SK-N-SH (cell line): ENCODE measurements around the gene DENND5B. TPM values are rescaled to one million over a fixed set of nuclear protein-coding genes. Genes with fewer than 3 reads are reported as not detected.

Source experiments
- CTCF ChIA-PET: fragments of 300-600, 350-600 bp; formaldehyde crosslinking; extraction: SDS; loops from one replicate; lab custom pipeline; 2021; lab: Yijun Ruan, JAX
- POLR2A ChIA-PET: fragments of 350-600 bp; sonication (Branson Sonifier 250); formaldehyde crosslinking; extraction: SDS; loops from one replicate; lab custom pipeline; 2020; ENCODE audit warnings: antibody characterized with exemption, inconsistent platforms; lab: Yijun Ruan, JAX
- DNase-seq: peaks from one replicate; pipeline ENCODE4 v3.0.0; 2012
- H2AFZ ChIP-seq: fragments of 200-600 bp; sonication (generic); 2 replicates; pipeline ENCODE4 v1.8.1; 2016; ENCODE audit warnings: antibody characterized with exemption, mild to moderate bottlenecking, low read depth
- H3F3A ChIP-seq: fragments of 200-600 bp; sonication (generic); replicated peaks from 2 replicates; pipeline ENCODE3; 2016; ENCODE audit warnings: antibody characterized with exemption, mild to moderate bottlenecking; ENCODE audit not compliant: insufficient read depth
- H3K27ac ChIP-seq, 2 experiments: fragments of 200-500 bp in 1 of 2; fragments of 200-600 bp in 1 of 2; sonication (Bioruptor generic) in 1 of 2; sonication (generic), shearing (Covaris generic) in 1 of 2; 2 replicates each; pipeline versions ENCODE4 v1.5.1 to v1.6.1; 2014 to 2016; ENCODE audit warnings: low read depth in 2 of 2, inconsistent platforms in 1 of 2, low read length in 1 of 2, mild to moderate bottlenecking in 1 of 2, mixed read lengths in 1 of 2
- H3K27me3 ChIP-seq: fragments of 200-600 bp; sonication (generic), shearing (Covaris generic); 2 replicates; pipeline ENCODE4 v1.6.1; 2016; ENCODE audit warnings: mixed run types; ENCODE audit not compliant: insufficient read depth
- H3K36me3 ChIP-seq, 2 experiments: fragments of 200-500 bp in 1 of 2; fragments of 200-600 bp in 1 of 2; sonication (Bioruptor generic) in 1 of 2; sonication (generic) in 1 of 2; replicated peaks in 1 of 2; 2 replicates each; pipeline versions ENCODE3 to v1.5.1; 2014 to 2016; ENCODE audit warnings: low read length in 1 of 2, mild to moderate bottlenecking in 1 of 2; ENCODE audit not compliant: insufficient read depth in 2 of 2, control insufficient read depth in 1 of 2
- H3K4me1 ChIP-seq, 2 experiments: fragments of 200-500 bp in 1 of 2; fragments of 200-600 bp in 1 of 2; sonication (Bioruptor generic) in 1 of 2; sonication (generic), shearing (Covaris generic) in 1 of 2; 2 replicates each; pipeline versions ENCODE4 v1.5.1 to v1.6.1; 2014 to 2016; ENCODE audit warnings: low read depth in 1 of 2, low read length in 1 of 2, mixed run types in 1 of 2; ENCODE audit not compliant: insufficient read depth in 2 of 2, control insufficient read depth in 1 of 2
- H3K4me2 ChIP-seq: fragments of 200-600 bp; sonication (generic), shearing (Covaris generic); 2 replicates; pipeline ENCODE4 v1.6.1; 2017; ENCODE audit warnings: mixed run types
- H3K4me3 ChIP-seq, 2 experiments: fragments of 200-500 bp in 1 of 2; fragments of 200-600 bp in 1 of 2; sonication (Bioruptor generic) in 1 of 2; sonication (generic), shearing (Covaris generic) in 1 of 2; 2 replicates each; pipeline versions ENCODE4 v1.5.1 to v1.8.1; 2014 to 2016; ENCODE audit warnings: low read depth in 2 of 2, inconsistent platforms in 1 of 2, low read length in 1 of 2, mild to moderate bottlenecking in 1 of 2, mixed read lengths in 1 of 2, moderate library complexity in 1 of 2
- H3K79me2 ChIP-seq: fragments of 200-600 bp; sonication (generic); 2 replicates; pipeline ENCODE4 v1.8.1; 2017; ENCODE audit warnings: mild to moderate bottlenecking; ENCODE audit not compliant: insufficient read depth
- H3K9ac ChIP-seq: fragments of 200-600 bp; sonication (generic); 2 replicates; pipeline ENCODE4 v1.6.1; 2017; ENCODE audit warnings: mixed run types
- H3K9me2 ChIP-seq: fragments of 200-600 bp; sonication (generic); 2 replicates; pipeline ENCODE4 v1.6.1; 2017; ENCODE audit warnings: mixed run types
- H3K9me3 ChIP-seq: fragments of 200-600 bp; sonication (generic); 2 replicates; pipeline ENCODE4 v1.6.1; 2017; ENCODE audit warnings: mixed run types, mild to moderate bottlenecking, moderate library complexity
- H4K20me1 ChIP-seq: fragments of 200-600 bp; sonication (generic); 2 replicates; pipeline ENCODE4 v1.6.1; 2017; ENCODE audit warnings: mild to moderate bottlenecking, mixed run types; ENCODE audit not compliant: insufficient read depth
- CHD2 ChIP-seq: fragments of 150-350 bp; IDR thresholded peaks from 2 replicates; pipeline ENCODE4 v1.6.1; 2018; ENCODE audit warnings: low read length; ENCODE audit not compliant: partially characterized antibody
- CTCF ChIP-seq: fragments of 200-600 bp; sonication (generic); IDR thresholded peaks from 2 replicates; pipeline ENCODE4 v1.6.1; 2017; ENCODE audit warnings: antibody characterized with exemption, mild to moderate bottlenecking, moderate library complexity
- ELF1 ChIP-seq: IDR thresholded peaks from 2 replicates; pipeline ENCODE4 v1.4.0; 2012
- EP300 ChIP-seq, 2 experiments: IDR thresholded peaks; 2 replicates each; pipeline versions ENCODE4 v1.4.0 to v1.6.1; 2012; ENCODE audit warnings: borderline replicate concordance in 1 of 2, low read depth in 1 of 2, low read length in 1 of 2
- FOSL2 ChIP-seq: IDR thresholded peaks from 2 replicates; pipeline ENCODE4 v1.4.0; 2012; ENCODE audit warnings: low read depth, mild to moderate bottlenecking, moderate library complexity, borderline replicate concordance
- GABPA ChIP-seq: IDR thresholded peaks from 2 replicates; pipeline ENCODE4 v1.4.0; 2012; ENCODE audit warnings: low read depth, mild to moderate bottlenecking
- GATA2 ChIP-seq: sonication (generic); formaldehyde crosslinking; IDR thresholded peaks from 2 replicates; pipeline ENCODE4 v1.5.0; 2020; ENCODE audit warnings: mild to moderate bottlenecking, missing genetic modification reagents
- IRF3 ChIP-seq: fragments of 150-350 bp; IDR thresholded peaks from 2 replicates; pipeline ENCODE4 v1.6.1; 2016; ENCODE audit warnings: mild to moderate bottlenecking, low read depth, low read length
- JUND ChIP-seq: IDR thresholded peaks from 2 replicates; pipeline ENCODE4 v1.4.0; 2012
- MAX ChIP-seq: IDR thresholded peaks from 2 replicates; pipeline ENCODE4 v1.4.0; 2012; ENCODE audit warnings: low read depth
- MXI1 ChIP-seq: IDR thresholded peaks from 2 replicates; pipeline ENCODE4 v1.6.1; 2012; ENCODE audit warnings: mild to moderate bottlenecking, low read depth, low read length, improper control_type of control experiment
- NRF1 ChIP-seq: IDR thresholded peaks from 2 replicates; pipeline ENCODE4 v1.6.1; 2012; ENCODE audit warnings: low read depth, mild to moderate bottlenecking, low read length
- RFX5 ChIP-seq: IDR thresholded peaks from 2 replicates; pipeline ENCODE4 v1.6.1; 2012; ENCODE audit warnings: mild to moderate bottlenecking, improper control_type of control experiment, low read length
- RXRA ChIP-seq: IDR thresholded peaks from 2 replicates; pipeline ENCODE4 v1.4.0; 2012; ENCODE audit warnings: low read depth, mild to moderate bottlenecking, borderline replicate concordance
- SIN3A ChIP-seq: IDR thresholded peaks from 2 replicates; pipeline ENCODE4 v1.6.1; 2012; ENCODE audit warnings: low read depth, mild to moderate bottlenecking, low read length, moderate library complexity, borderline replicate concordance
- SMC3 ChIP-seq: IDR thresholded peaks from 2 replicates; pipeline ENCODE4 v1.6.1; 2012; ENCODE audit warnings: low read depth, low read length, improper control_type of control experiment
- TEAD4 ChIP-seq: IDR thresholded peaks from 2 replicates; pipeline ENCODE4 v1.4.0; 2012; ENCODE audit warnings: mild to moderate bottlenecking, borderline replicate concordance; ENCODE audit not compliant: insufficient read depth
- USF2 ChIP-seq: fragments of 150-350 bp; IDR thresholded peaks from 2 replicates; pipeline ENCODE4 v1.6.1; 2017; ENCODE audit warnings: antibody characterized with exemption, low read length, low read depth, borderline replicate concordance
- WGBS: methylation state at CpG from one replicate; pipeline ENCODE4 v1.1.6; 2017; ENCODE audit warnings: low lambda C conversion rate; 5-methylcytosine and 5-hydroxymethylcytosine counted together
- polyA plus RNA-seq, 3 experiments: library from polyadenylated mRNA; depleted of rRNA; stranded (reverse); fragments of >200 nt; gene quantifications; 2 replicates each; pipeline ENCODE4 v1.2.3, GENCODE V29; 2012

DENND5B gene
- polyA plus RNA-seq, 1 of the 3 experiments (the other 2 are of a cell fraction): 5.3 TPM

GRCh38 chr12:31479516-31480210 lies 111.3 kb downstream of the DENND5B start:
- 92% methylated on average over 5 of the region's 5 CpGs for WGBS
- Histone ChIP-seq H3K36me3 (peaks cover 13 to 14% of the 10 kb centered on the region in 2 experiments), H3K4me3 (no peak overlapping the region), H3F3A (peaks cover 9% of the 10 kb centered on the region), H3K9me3 (no peaks in the 10 kb centered on the region), H2AFZ (no peak overlapping the region), H3K4me1 (peaks cover 0 to 5% of the 10 kb centered on the region in 2 experiments; a peak in 1 of 4 replicates), H4K20me1 (no peaks in the 10 kb centered on the region), H3K9ac (no peak overlapping the region), H3K27me3 (no peaks in the 10 kb centered on the region), H3K79me2 (no peaks in the 10 kb centered on the region), H3K27ac (no peak overlapping the region), H3K4me2 (no peak overlapping the region), H3K9me2 (no peaks in the 10 kb centered on the region)
- no peak for TF ChIP-seq USF2
- no peak for DNase-seq
- CTCF ChIA-PET: interaction anchor here (0.7 kb wide), 1 partner anchor 733 kb away, joined by 3 read pairs; no protein-coding TSS in a partner anchor
- POLR2A ChIA-PET: no interaction called here

GRCh38 chr12:31478898-31479297 lies 112.0 kb downstream of the DENND5B start:
- Histone ChIP-seq H4K20me1 (no peaks in the 10 kb centered on the region), H3K79me2 (no peaks in the 10 kb centered on the region), H3K27ac (no peak overlapping the region), H3K36me3 (peaks cover 13 to 14% of the 10 kb centered on the region in 2 experiments), H3K9ac (no peak overlapping the region), H3K9me2 (no peaks in the 10 kb centered on the region), H3K27me3 (no peaks in the 10 kb centered on the region), H3F3A (peaks cover 9% of the 10 kb centered on the region), H3K4me3 (no peak overlapping the region), H3K9me3 (no peaks in the 10 kb centered on the region), H2AFZ (no peak overlapping the region), H3K4me1 (peaks cover 0 to 5% of the 10 kb centered on the region in 2 experiments; a peak in 1 of 4 replicates), H3K4me2 (no peak overlapping the region)
- no peak for DNase-seq
- POLR2A ChIA-PET: no interaction called here
- WGBS: 81% methylated on average over 3 of the region's 3 CpGs
- CTCF ChIA-PET: no interaction called here
- no peak for TF ChIP-seq MXI1
- no peak for TF ChIP-seq ELF1
- no peak for TF ChIP-seq GATA2 (CRISPR knock-in tag)
- TF ChIP-seq EP300 (IDR thresholded peaks at IDR 0.05; ENCODE audit: borderline replicate concordance in 1 of 2, low read depth in 1 of 2, low read length in 1 of 2): no peak
- no peak for TF ChIP-seq TEAD4
- TF ChIP-seq JUND: no peak
- TF ChIP-seq CHD2: no peak
- TF ChIP-seq SIN3A: no peak
- TF ChIP-seq RFX5: no peak

GRCh38 chr12:31478425-31478824 lies 112.5 kb downstream of the DENND5B start:
- H3K4me3 ChIP-seq: no peak overlapping the region
- no peaks in the 10 kb centered on the region for H3K9me3 ChIP-seq
- peaks cover 9% of the 10 kb centered on the region for H3F3A ChIP-seq
- no peaks in the 10 kb centered on the region for H4K20me1 ChIP-seq
- no peak for DNase-seq
- POLR2A ChIA-PET: no interaction called here
- CTCF ChIA-PET: no interaction called here
- no peak overlapping the region for H3K9ac ChIP-seq
- H3K79me2 ChIP-seq: no peaks in the 10 kb centered on the region
- no peaks in the 10 kb centered on the region for H3K9me2 ChIP-seq
- no peaks in the 10 kb centered on the region for H3K27me3 ChIP-seq
- peaks cover 13 to 14% of the 10 kb centered on the region in 2 experiments for H3K36me3 ChIP-seq
- H3K4me1 ChIP-seq: peaks cover 0 to 5% of the 10 kb centered on the region in 2 experiments; a peak in 1 of 4 replicates
- H3K27ac ChIP-seq: no peak overlapping the region
- WGBS: over 99% methylated on average over 5 of the region's 5 CpGs
- no peak overlapping the region for H2AFZ ChIP-seq
- H3K4me2 ChIP-seq: no peak overlapping the region
- TF ChIP-seq NRF1: no peak
- TF ChIP-seq CTCF: no peak
- no peak for TF ChIP-seq GABPA
- TF ChIP-seq FOSL2: no peak
- no peak for TF ChIP-seq MAX
- TF ChIP-seq JUND: no peak
- no peak for TF ChIP-seq SIN3A
- TF ChIP-seq SMC3: no peak
- no peak for TF ChIP-seq GATA2 (CRISPR knock-in tag)
- TF ChIP-seq EP300 (IDR thresholded peaks at IDR 0.05; ENCODE audit: borderline replicate concordance in 1 of 2, low read depth in 1 of 2, low read length in 1 of 2): no peak
- no peak for TF ChIP-seq RXRA
- TF ChIP-seq IRF3: no peak
